Sigmoid colon (tissue), 4 donors: ENCODE results near the gene SEMA6B.

Source experiments
- CTCF ChIP-seq, 4 experiments: fragments of 450-650 bp in 3 of 4; fragments of 200-600 bp in 1 of 4; IDR thresholded peaks; one replicate each; pipeline ENCODE4 v1.5.1; 2016 to 2019; ENCODE audit warnings: antibody characterized with exemption in 4 of 4, mild to moderate bottlenecking in 3 of 4, moderate library complexity in 2 of 4
- EP300 ChIP-seq, 4 donors: sonication (generic); formaldehyde crosslinking; IDR thresholded peaks; one replicate each; pipeline ENCODE4 v1.6.1; 2017; ENCODE audit warnings: antibody characterized with exemption in 4 of 4
- POLR2A ChIP-seq, 2 donors: fragments of 450-650 bp; IDR thresholded peaks; one replicate each; pipeline ENCODE4 v1.6.1; 2016; ENCODE audit warnings: antibody characterized with exemption in 2 of 2, mild to moderate bottlenecking in 2 of 2, moderate library complexity in 2 of 2

- TF ChIP-seq CTCF (IDR thresholded peaks at IDR 0.05) (no peak), POLR2A (IDR thresholded peaks at IDR 0.05) (no peak), EP300 (IDR thresholded peaks at IDR 0.05) (no peak)
These were observed 45.4 kb upstream of the SEMA6B start for GRCh38 chr19:4604912-4605311.
